Activated T-cell treated with anti-CD3 and anti-CD28 coated beads, Interleukin-2, amount 50 U/mL, for 72 hours (primary cell): ENCODE results near the gene GRAMD2A. TPM values are rescaled to one million over a fixed set of nuclear protein-coding genes. Genes with fewer than 3 reads are reported as not detected.

Source experiments
- ATAC-seq, 2 donors: fragments of 150-1000 bp; cut with Tn5 transposase; replicated peaks in 1 of 2; 2 replicates each; pipeline ENCODE4 v1.10.0; 2021; ENCODE audit warnings: moderate library complexity in 2 of 2, mild to moderate bottlenecking in 1 of 2
- DNase-seq, 2 donors: peaks; one replicate each; pipeline ENCODE4 v3.0.0; 2021 to 2022; ENCODE audit warnings: mixed read lengths in 1 of 2
- H3K27ac Mint-ChIP-seq: one replicate; pipeline ENCODE4 v1.8.0; 2022; ENCODE audit warnings: mild to moderate bottlenecking, moderate library complexity, mixed read lengths
- H3K27me3 Mint-ChIP-seq: one replicate; pipeline ENCODE4 v1.8.0; 2022; ENCODE audit warnings: low read depth, mixed read lengths
- H3K36me3 Mint-ChIP-seq, 2 donors: one replicate each; pipeline ENCODE4 v1.8.0; 2022; ENCODE audit warnings: mixed read lengths in 2 of 2, mild to moderate bottlenecking in 1 of 2; ENCODE audit not compliant: insufficient read depth in 2 of 2
- H3K4me1 Mint-ChIP-seq: one replicate; pipeline ENCODE4 v1.8.0; 2022; ENCODE audit warnings: low read depth, mixed read lengths
- H3K4me3 Mint-ChIP-seq, 2 donors: one replicate each; pipeline ENCODE4 v1.8.0; 2022; ENCODE audit warnings: mild to moderate bottlenecking in 2 of 2, mixed read lengths in 2 of 2, moderate library complexity in 2 of 2
- H3K9me3 Mint-ChIP-seq, 2 donors: one replicate each; pipeline ENCODE4 v1.8.0; 2022; ENCODE audit warnings: mixed read lengths in 2 of 2
- total RNA-seq, 2 donors: library from RNA; stranded (reverse); gene quantifications; one replicate each; pipeline ENCODE4 v1.2.3, GENCODE V29; 2022

Gene GRAMD2A
- total RNA-seq, 2 donors from 2014 or later, result 0.07 TPM; not detected in 1

- DNase-seq (no peak), ATAC-seq (no peak)
- H3K27me3 Mint-ChIP-seq, result no peaks in the 10 kb centered on the region
- no peak overlapping the region for H3K4me3 Mint-ChIP-seq
- peak overlapping the region; percentile 67 for H3K27ac Mint-ChIP-seq
- H3K36me3 Mint-ChIP-seq, result peaks cover 26 to 62% of the 10 kb centered on the region in 2 donors
- peaks cover 29% of the 10 kb centered on the region for H3K4me1 Mint-ChIP-seq
- H3K9me3 Mint-ChIP-seq, result no peaks in the 10 kb centered on the region
Observed at GRCh38 chr15:72205896-72206676, 8.5 kb upstream of the GRAMD2A start.

- H3K27me3 Mint-ChIP-seq, result no peaks in the 10 kb centered on the region
- no peaks in the 10 kb centered on the region for H3K9me3 Mint-ChIP-seq
- no peak overlapping the region for H3K4me3 Mint-ChIP-seq
- DNase-seq (no peak), ATAC-seq (peak in 1 of 2 donors; percentile 58)
- H3K36me3 Mint-ChIP-seq, result peaks cover 22 to 58% of the 10 kb centered on the region in 2 donors
- H3K27ac Mint-ChIP-seq, result peak overlapping the region; percentile 82
- H3K4me1 Mint-ChIP-seq, result peaks cover 34% of the 10 kb centered on the region
Observed at GRCh38 chr15:72205273-72205672, 7.7 kb upstream of the GRAMD2A start.

GRCh38 chr15:72203507-72203837, 5.9 kb upstream of the GRAMD2A start:
- no peaks in the 10 kb centered on the region for H3K27me3 Mint-ChIP-seq
- H3K4me1 Mint-ChIP-seq, result peaks cover 41% of the 10 kb centered on the region
- peaks cover 20 to 55% of the 10 kb centered on the region in 2 donors for H3K36me3 Mint-ChIP-seq
- ATAC-seq (no peak), DNase-seq (no peak)
- no peaks in the 10 kb centered on the region for H3K9me3 Mint-ChIP-seq
- H3K4me3 Mint-ChIP-seq, result no peak overlapping the region
- peak overlapping the region; percentile 30 for H3K27ac Mint-ChIP-seq

GRCh38 chr15:72202801-72203506, 5.4 kb upstream of the GRAMD2A start:
- H3K4me1 Mint-ChIP-seq, result peaks cover 41% of the 10 kb centered on the region
- peaks cover 20 to 56% of the 10 kb centered on the region in 2 donors for H3K36me3 Mint-ChIP-seq
- no peak for DNase-seq

GRCh38 chr15:72202302-72202701, 4.7 kb upstream of the GRAMD2A start:
- ATAC-seq (no peak), DNase-seq (no peak)
- Mint-ChIP-seq H3K27me3 (no peaks in the 10 kb centered on the region), H3K27ac (no peak overlapping the region), H3K36me3 (peaks cover 21 to 58% of the 10 kb centered on the region in 2 donors), H3K4me1 (peaks cover 44% of the 10 kb centered on the region), H3K4me3 (no peak overlapping the region), H3K9me3 (no peaks in the 10 kb centered on the region)

More at GRCh38 chr15:72202801-72203506, 5.4 kb upstream of the GRAMD2A start:
- no peaks in the 10 kb centered on the region for H3K27me3 Mint-ChIP-seq
- no peak for ATAC-seq
- H3K27ac Mint-ChIP-seq, result peak overlapping the region; percentile 52
- no peaks in the 10 kb centered on the region for H3K9me3 Mint-ChIP-seq
- no peak overlapping the region for H3K4me3 Mint-ChIP-seq

GRCh38 chr15:72201391-72201921, 3.9 kb upstream of the GRAMD2A start:
- H3K4me1 Mint-ChIP-seq, result peaks cover 36% of the 10 kb centered on the region
- no peaks in the 10 kb centered on the region for H3K9me3 Mint-ChIP-seq
- peaks cover 17 to 49% of the 10 kb centered on the region in 2 donors for H3K36me3 Mint-ChIP-seq
- H3K27ac Mint-ChIP-seq, result no peak overlapping the region
- no peaks in the 10 kb centered on the region for H3K27me3 Mint-ChIP-seq
- DNase-seq (no peak), ATAC-seq (no peak)
- no peak overlapping the region for H3K4me3 Mint-ChIP-seq

- Mint-ChIP-seq H3K4me1 (peaks cover 31% of the 10 kb centered on the region), H3K36me3 (peaks cover 14 to 41% of the 10 kb centered on the region in 2 donors), H3K9me3 (no peaks in the 10 kb centered on the region), H3K27me3 (no peaks in the 10 kb centered on the region), H3K27ac (peak overlapping the region; percentile 1), H3K4me3 (no peak overlapping the region)
- no peak for DNase-seq
- ATAC-seq, result no peak
Observed at GRCh38 chr15:72200395-72201237, 3.0 kb upstream of the GRAMD2A start.

- H3K4me1 Mint-ChIP-seq, result peaks cover 25% of the 10 kb centered on the region
- H3K9me3 Mint-ChIP-seq, result no peaks in the 10 kb centered on the region
- H3K27ac Mint-ChIP-seq, result no peak overlapping the region
- H3K36me3 Mint-ChIP-seq, result peaks cover 12 to 34% of the 10 kb centered on the region in 2 donors
- peak; percentile 72 to 78 for DNase-seq
- no peak overlapping the region for H3K4me3 Mint-ChIP-seq
- H3K27me3 Mint-ChIP-seq, result no peaks in the 10 kb centered on the region
- ATAC-seq, result peak; percentile 69 to 70
Observed at GRCh38 chr15:72199721-72200212, 2.2 kb upstream of the GRAMD2A start.

- no peak overlapping the region for H3K4me3 Mint-ChIP-seq
- H3K36me3 Mint-ChIP-seq, result peaks cover 10 to 30% of the 10 kb centered on the region in 2 donors
- no peak overlapping the region for H3K27ac Mint-ChIP-seq
- H3K27me3 Mint-ChIP-seq, result peaks cover 2% of the 10 kb centered on the region
- H3K4me1 Mint-ChIP-seq, result peaks cover 25% of the 10 kb centered on the region
- DNase-seq (no peak), ATAC-seq (no peak)
- H3K9me3 Mint-ChIP-seq, result no peaks in the 10 kb centered on the region
Observed at GRCh38 chr15:72199205-72199515, 1.6 kb upstream of the GRAMD2A start.

GRCh38 chr15:72198356-72199204, 993 bp upstream of the GRAMD2A start:
- DNase-seq (no peak), ATAC-seq (no peak)
- peak overlapping the region; percentile 79 to 84 for H3K4me3 Mint-ChIP-seq
- peak overlapping the region; percentile 63 for H3K27ac Mint-ChIP-seq
- no peaks in the 10 kb centered on the region for H3K9me3 Mint-ChIP-seq
- H3K36me3 Mint-ChIP-seq, result peaks cover 8 to 25% of the 10 kb centered on the region in 2 donors
- peaks cover 25% of the 10 kb centered on the region for H3K4me1 Mint-ChIP-seq
- peaks cover 5% of the 10 kb centered on the region for H3K27me3 Mint-ChIP-seq

- ATAC-seq (peak in 1 of 2 donors; percentile 5), DNase-seq (peak in 1 of 2 donors; percentile 8)
- no peak overlapping the region for H3K27ac Mint-ChIP-seq
- peaks cover 25% of the 10 kb centered on the region for H3K4me1 Mint-ChIP-seq
- H3K4me3 Mint-ChIP-seq, result peak overlapping the region; percentile 39 to 63
- H3K9me3 Mint-ChIP-seq, result no peaks in the 10 kb centered on the region
- H3K36me3 Mint-ChIP-seq, result peaks cover 4 to 13% of the 10 kb centered on the region in 2 donors
- peaks cover 5% of the 10 kb centered on the region for H3K27me3 Mint-ChIP-seq
Observed at GRCh38 chr15:72197041-72197459, 537 bp downstream of the GRAMD2A start.
